Fibroblast of lung (primary cell): ENCODE data around the gene MRPS12. TPM values are rescaled to one million over a fixed set of nuclear protein-coding genes. Genes with fewer than 3 reads are reported as not detected.

Experiments used
- DNase-seq, 2 donors: peaks; one replicate each; pipeline versions ENCODE4 v3.0.0 to v3.0.0-alpha.2; 2010; ENCODE audit warnings: low read depth in 2 of 2
- H2AFZ ChIP-seq: 2 replicates; pipeline ENCODE4 v1.5.1; 2012; ENCODE audit warnings: low read length, control low read depth, inconsistent platforms
- H3K27ac ChIP-seq: 2 replicates; pipeline ENCODE4 v1.5.1; 2011; ENCODE audit warnings: low read length, control low read depth; ENCODE audit not compliant: insufficient read depth
- H3K27me3 ChIP-seq: 2 replicates; pipeline ENCODE4 v1.5.1; 2011; ENCODE audit warnings: mild to moderate bottlenecking, low read length; ENCODE audit not compliant: control insufficient read depth, insufficient read depth
- H3K36me3 ChIP-seq: 2 replicates; pipeline ENCODE4 v1.5.1; 2011; ENCODE audit warnings: low read length; ENCODE audit not compliant: control insufficient read depth, insufficient read depth
- H3K4me1 ChIP-seq: 2 replicates; pipeline ENCODE4 v1.5.1; 2011; ENCODE audit warnings: low read length; ENCODE audit not compliant: control insufficient read depth, insufficient read depth; ENCODE audit errors: extremely low read depth
- H3K4me2 ChIP-seq: 2 replicates; pipeline ENCODE4 v1.5.1; 2011; ENCODE audit warnings: low read length, control low read depth; ENCODE audit not compliant: insufficient read depth; ENCODE audit errors: extremely low read depth
- H3K4me3 ChIP-seq, 4 experiments: fragments of 200-600 bp in 1 of 4; sonication (generic) in 1 of 4; replicated peaks in 1 of 4; 2 replicates each; pipeline ENCODE4 v1.5.1; 2011 to 2016; ENCODE audit warnings: low read length in 4 of 4, low read depth in 3 of 4, mild to moderate bottlenecking in 3 of 4, control low read depth in 2 of 4, inconsistent platforms in 1 of 4, mixed read lengths in 1 of 4; ENCODE audit not compliant: insufficient read depth in 1 of 4; ENCODE audit errors: control extremely low read depth in 1 of 4
- H3K79me2 ChIP-seq: 2 replicates; pipeline ENCODE4 v1.5.1; 2012; ENCODE audit warnings: mild to moderate bottlenecking, low read length, inconsistent platforms; ENCODE audit not compliant: control insufficient read depth, insufficient read depth
- H3K9ac ChIP-seq: 2 replicates; pipeline ENCODE4 v1.5.1; 2011; ENCODE audit warnings: mild to moderate bottlenecking, low read length, control low read depth; ENCODE audit not compliant: insufficient read depth
- H3K9me3 ChIP-seq: 2 replicates; pipeline ENCODE4 v1.5.1; 2012; ENCODE audit warnings: low read depth, low read length; ENCODE audit not compliant: control insufficient read depth, insufficient read depth
- H4K20me1 ChIP-seq: 2 replicates; pipeline ENCODE4 v1.5.1; 2011; ENCODE audit warnings: low read length; ENCODE audit not compliant: control insufficient read depth, insufficient read depth; ENCODE audit errors: extremely low read depth
- EZH2 ChIP-seq: IDR thresholded peaks from 2 replicates; pipeline ENCODE4 v1.5.1; 2012; ENCODE audit warnings: low read length, control low read depth, mild to moderate bottlenecking; ENCODE audit errors: missing control alignments
- polyA plus RNA-seq, 2 donors: library from polyadenylated mRNA; depleted of rRNA in 1 of 2; stranded (reverse) in 1 of 2; unstranded in 1 of 2; fragments of >200 nt; gene quantifications; 2 replicates each; pipeline ENCODE4 v1.2.1, GENCODE V29; 2011 to 2012; ENCODE audit warnings: missing spikeins in 1 of 2
- total RNA-seq: library from RNA; depleted of rRNA; stranded (reverse); fragments of >200 nt; gene quantifications from 2 replicates; pipeline ENCODE4 v1.2.1, GENCODE V29; 2014
- TF ChIP-seq, protein P1 (sequence below), 2 donors: IDR thresholded peaks in 1 of 2; conservative IDR thresholded peaks in 1 of 2; 1 replicate in 1 of 2; 2 replicates in 1 of 2; pipeline ENCODE4 v1.5.1; 2011 to 2012; ENCODE audit warnings: low read length in 2 of 2, control low read depth in 1 of 2, inconsistent platforms in 1 of 2, low read depth in 1 of 2, mild to moderate bottlenecking in 1 of 2

The MRPS12 gene
- total and polyA plus RNA-seq, 2 donors (not counting 1 experiment from before 2014, with no cell fraction given), result 14.7 to 21.8 TPM

DNA sequence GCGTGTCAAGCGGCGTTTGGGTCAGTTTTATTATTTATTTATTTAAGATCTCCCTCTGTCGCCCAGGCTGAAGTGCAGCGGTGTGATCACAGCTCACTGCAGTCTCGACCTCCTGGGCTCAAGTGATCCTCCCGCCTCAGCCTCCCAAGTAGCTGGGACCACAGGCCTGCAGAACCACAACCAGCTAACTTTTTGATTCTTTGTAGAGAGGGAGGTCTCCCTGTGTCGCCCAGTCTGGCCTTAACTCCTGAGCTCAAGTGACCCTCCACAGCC, 713 bp downstream of the MRPS12 start:
- Histone ChIP-seq H3K79me2 (peaks cover 25% of the 10 kb centered on the region), H2AFZ (no peak overlapping the region), H3K9ac (peak overlapping the region; percentile 89), H3K4me1 (peaks cover 5% of the 10 kb centered on the region), H3K27ac (peak overlapping the region; percentile 89), H3K9me3 (no peaks in the 10 kb centered on the region), H3K36me3 (peaks cover 5% of the 10 kb centered on the region), H3K27me3 (no peaks in the 10 kb centered on the region), H3K4me3 (peak overlapping the region; percentile 78 to 98 (median 98)), H3K4me2 (peak overlapping the region; percentile 94), H4K20me1 (no peaks in the 10 kb centered on the region)
- TF ChIP-seq, protein P1, sequence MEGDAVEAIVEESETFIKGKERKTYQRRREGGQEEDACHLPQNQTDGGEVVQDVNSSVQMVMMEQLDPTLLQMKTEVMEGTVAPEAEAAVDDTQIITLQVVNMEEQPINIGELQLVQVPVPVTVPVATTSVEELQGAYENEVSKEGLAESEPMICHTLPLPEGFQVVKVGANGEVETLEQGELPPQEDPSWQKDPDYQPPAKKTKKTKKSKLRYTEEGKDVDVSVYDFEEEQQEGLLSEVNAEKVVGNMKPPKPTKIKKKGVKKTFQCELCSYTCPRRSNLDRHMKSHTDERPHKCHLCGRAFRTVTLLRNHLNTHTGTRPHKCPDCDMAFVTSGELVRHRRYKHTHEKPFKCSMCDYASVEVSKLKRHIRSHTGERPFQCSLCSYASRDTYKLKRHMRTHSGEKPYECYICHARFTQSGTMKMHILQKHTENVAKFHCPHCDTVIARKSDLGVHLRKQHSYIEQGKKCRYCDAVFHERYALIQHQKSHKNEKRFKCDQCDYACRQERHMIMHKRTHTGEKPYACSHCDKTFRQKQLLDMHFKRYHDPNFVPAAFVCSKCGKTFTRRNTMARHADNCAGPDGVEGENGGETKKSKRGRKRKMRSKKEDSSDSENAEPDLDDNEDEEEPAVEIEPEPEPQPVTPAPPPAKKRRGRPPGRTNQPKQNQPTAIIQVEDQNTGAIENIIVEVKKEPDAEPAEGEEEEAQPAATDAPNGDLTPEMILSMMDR (conservative IDR thresholded peaks at IDR 0.05 in 1 of 2, IDR thresholded peaks at IDR 0.05 in 1 of 2; ENCODE audit: low read depth in 1 of 2, low read length in 2 of 2), result no peak
- no peak for TF ChIP-seq EZH2
- no peak for DNase-seq

DNA sequence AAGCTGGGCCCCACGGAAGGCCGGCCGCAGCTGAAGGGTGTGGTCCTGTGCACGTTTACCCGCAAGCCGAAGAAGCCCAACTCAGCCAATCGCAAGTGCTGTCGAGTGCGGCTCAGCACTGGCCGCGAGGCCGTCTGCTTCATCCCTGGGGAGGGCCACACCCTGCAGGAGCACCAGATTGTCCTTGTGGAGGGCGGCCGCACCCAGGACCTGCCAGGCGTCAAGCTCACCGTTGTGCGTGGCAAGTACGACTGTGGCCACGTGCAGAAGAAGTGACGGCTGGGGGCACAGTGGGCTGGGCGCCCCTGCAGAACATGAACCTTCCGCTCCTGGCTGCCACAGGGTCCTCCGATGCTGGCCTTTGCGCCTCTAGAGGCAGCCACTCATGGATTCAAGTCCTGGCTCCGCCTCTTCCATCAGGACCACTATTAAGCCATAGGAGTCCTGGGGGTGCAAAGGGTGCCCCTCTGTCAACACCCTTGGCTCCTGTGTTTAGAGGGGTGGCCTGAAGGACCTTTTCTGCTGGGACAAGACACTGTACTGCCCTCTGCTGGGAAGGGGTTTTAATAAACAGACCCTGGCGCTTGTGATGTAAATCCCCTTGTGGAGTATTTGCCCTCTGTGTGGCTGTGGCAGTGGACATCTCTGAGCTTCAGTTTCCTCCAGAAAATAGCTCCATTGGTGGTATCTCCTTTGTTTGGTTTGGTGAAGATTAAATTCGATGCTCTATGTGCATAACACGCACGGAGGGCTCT, 1.9 kb downstream of the MRPS12 start:
- Histone ChIP-seq H3K4me2 (no peak overlapping the region), H4K20me1 (no peaks in the 10 kb centered on the region), H2AFZ (no peak overlapping the region), H3K4me1 (peaks cover 5% of the 10 kb centered on the region), H3K36me3 (peaks cover 5% of the 10 kb centered on the region), H3K9me3 (no peaks in the 10 kb centered on the region), H3K27me3 (no peaks in the 10 kb centered on the region), H3K79me2 (peaks cover 25% of the 10 kb centered on the region), H3K27ac (no peak overlapping the region), H3K9ac (no peak overlapping the region), H3K4me3 (no peak overlapping the region)
- peak; percentile 40 to 50 for DNase-seq
- TF ChIP-seq, protein P1 (conservative IDR thresholded peaks at IDR 0.05 in 1 of 2, IDR thresholded peaks at IDR 0.05 in 1 of 2; ENCODE audit: low read depth in 1 of 2, low read length in 2 of 2), result peak; percentile 27 to 44
- TF ChIP-seq EZH2, result no peak

DNA sequence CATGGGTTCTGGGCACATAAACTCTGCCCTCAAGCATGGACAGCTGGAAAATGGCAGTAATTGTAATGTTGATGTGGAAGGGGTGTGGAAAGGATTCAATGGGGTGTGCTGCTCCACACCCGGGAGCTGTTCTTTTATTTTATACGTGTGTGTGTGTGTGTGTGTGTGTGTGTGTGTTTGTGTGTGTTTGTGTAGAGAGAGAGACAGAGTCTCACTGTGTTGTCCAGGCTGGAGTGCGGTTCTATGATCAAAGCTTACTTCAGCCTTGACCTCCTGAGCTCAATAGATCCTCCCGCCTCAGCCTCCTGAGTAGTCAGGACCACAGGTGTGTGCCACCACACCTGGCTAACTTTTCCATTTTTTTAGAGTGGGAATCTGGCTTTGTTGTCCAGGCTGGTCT, 2.8 kb downstream of the MRPS12 start:
- Histone ChIP-seq H3K79me2 (peaks cover 25% of the 10 kb centered on the region), H3K36me3 (peaks cover 5% of the 10 kb centered on the region), H3K4me3 (no peak overlapping the region), H4K20me1 (no peaks in the 10 kb centered on the region), H3K4me1 (peaks cover 5% of the 10 kb centered on the region), H3K9me3 (no peaks in the 10 kb centered on the region), H3K27ac (no peak overlapping the region), H2AFZ (no peak overlapping the region), H3K27me3 (no peaks in the 10 kb centered on the region), H3K4me2 (no peak overlapping the region), H3K9ac (no peak overlapping the region)
- DNase-seq, result no peak
- TF ChIP-seq, protein P1 (conservative IDR thresholded peaks at IDR 0.05 in 1 of 2, IDR thresholded peaks at IDR 0.05 in 1 of 2; ENCODE audit: low read depth in 1 of 2, low read length in 2 of 2), result no peak
- no peak for TF ChIP-seq EZH2
